22Rv1 (cell line): Measurements from ENCODE around the gene CFAP52.
"Not testable (repeated sequence)": the region's sequence is repeated elsewhere in the genome, so short reads cannot be mapped to it uniquely, and the experiment has no call there.

Experiments used
- H3K27ac ChIP-seq: fragments of 450-650 bp; 2 replicates; pipeline ENCODE4 v1.5.1; 2017
- CTCF ChIP-seq: fragments of 450-650 bp; IDR thresholded peaks from 2 replicates; pipeline ENCODE4 v1.5.1; 2017; ENCODE audit warnings: mild to moderate bottlenecking
- ZFX ChIP-seq: fragments of 450-650 bp; IDR thresholded peaks from 2 replicates; pipeline ENCODE4 v1.6.1; 2017; ENCODE audit warnings: antibody characterized with exemption, borderline replicate concordance

CFAP52 gene

DNA sequence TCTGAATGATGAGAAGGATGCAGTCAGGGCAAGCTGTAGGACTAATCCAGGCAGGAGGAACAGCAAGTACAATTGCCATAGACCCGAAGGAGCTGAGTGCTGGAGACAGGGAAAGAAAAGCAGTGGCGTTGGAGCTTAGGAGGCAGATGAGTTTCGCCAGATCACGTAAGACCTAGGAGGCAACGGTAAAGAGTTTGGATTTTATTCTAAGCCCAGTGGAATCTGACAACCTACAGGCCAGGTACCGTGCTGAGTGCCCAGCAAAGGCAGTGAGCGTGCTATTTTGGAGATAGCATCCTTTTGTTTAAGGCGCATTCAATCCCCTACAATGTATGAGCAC, 70.1 kb downstream of the CFAP52 start:
- no peak overlapping the region; the same call in 1 of the 2 replicates for H3K27ac ChIP-seq
- TF ChIP-seq ZFX (no peak), CTCF (no peak)

- H3K27ac ChIP-seq: no peak overlapping the region
- no peak for TF ChIP-seq ZFX
- no peak for TF ChIP-seq CTCF
Observed at GRCh38 chr17:9647014-9647413, 70.6 kb downstream of the CFAP52 start.

DNA sequence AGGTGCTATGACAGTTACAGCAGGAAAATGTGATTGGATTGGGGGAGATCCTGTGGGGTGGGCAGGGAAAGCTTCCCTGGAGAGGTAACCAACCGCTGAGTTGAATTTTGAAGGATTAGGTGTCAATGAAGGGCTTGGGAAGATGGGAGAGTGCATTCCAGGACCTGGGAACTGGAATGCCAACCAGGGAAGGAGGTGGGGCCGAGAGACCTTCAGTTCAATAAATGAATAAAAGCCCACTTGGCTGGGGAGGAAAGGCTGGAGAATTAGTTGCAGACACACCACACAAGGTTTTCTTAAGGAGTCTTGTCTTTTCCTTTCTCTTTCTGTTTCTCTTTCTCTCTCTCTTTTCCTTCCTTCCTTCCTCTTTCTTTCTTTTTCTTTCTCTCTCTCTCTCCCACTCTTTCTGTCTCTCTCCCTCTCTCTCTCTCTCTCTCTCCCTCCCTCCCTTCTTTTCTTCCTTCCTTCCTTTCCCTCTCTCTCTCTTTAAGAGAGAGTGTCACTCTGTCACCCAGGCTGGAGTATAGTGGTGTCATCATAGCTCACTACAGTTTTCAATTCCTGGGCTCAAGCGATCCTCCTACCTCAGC, 72.2 kb downstream of the CFAP52 start:
- TF ChIP-seq ZFX: no peak
- TF ChIP-seq CTCF: no peak
- no peak overlapping the region for H3K27ac ChIP-seq

DNA sequence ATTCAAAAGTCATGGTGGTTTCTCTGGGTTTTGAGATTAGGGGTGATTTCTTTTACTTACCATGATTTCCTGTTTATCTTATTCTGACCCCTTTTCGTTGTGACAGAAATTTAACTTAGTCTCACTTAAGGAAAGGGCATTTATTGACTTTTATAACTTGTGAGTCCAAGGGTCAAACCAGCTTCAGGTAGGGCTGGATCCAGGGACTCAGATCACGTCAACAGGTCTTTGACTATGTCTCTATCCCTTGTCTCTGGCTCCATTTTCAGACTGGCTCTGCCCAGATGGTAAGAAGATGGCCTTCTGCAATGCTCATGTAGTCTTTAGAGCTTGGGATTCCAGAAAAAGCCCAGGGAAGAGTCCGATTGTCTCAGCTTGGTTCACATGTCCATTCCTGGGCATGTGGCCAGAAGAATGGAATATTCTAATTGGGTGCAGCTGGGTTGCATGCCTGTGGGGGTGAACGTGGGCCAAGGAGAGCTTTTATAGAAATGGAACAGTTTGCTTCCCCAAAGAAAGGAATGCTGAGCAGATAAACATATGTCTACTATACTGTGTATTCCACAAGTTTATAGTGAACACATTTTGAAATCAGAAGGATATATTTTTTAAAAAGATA, 82.3 kb downstream of the CFAP52 start:
- TF ChIP-seq CTCF: no peak
- no peak for TF ChIP-seq ZFX
- no peak overlapping the region for H3K27ac ChIP-seq

GRCh38 chr17:9661027-9661426, 84.6 kb downstream of the CFAP52 start:
- H3K27ac ChIP-seq: no peak overlapping the region
- no peak for TF ChIP-seq ZFX
- TF ChIP-seq CTCF: no peak

- H3K27ac ChIP-seq: not testable (repeated sequence)
Observed at GRCh38 chr17:9663511-9663910, 87.1 kb downstream of the CFAP52 start.

- H3K27ac ChIP-seq: no peak overlapping the region
- no peak for TF ChIP-seq CTCF
- no peak for TF ChIP-seq ZFX
Observed at GRCh38 chr17:9666461-9667050, 90.1 kb downstream of the CFAP52 start.
